Fibroblast of lung (primary cell): ENCODE data around the gene TSPAN11. TPM values are rescaled to one million over a fixed set of nuclear protein-coding genes. Genes with fewer than 3 reads are reported as not detected.
A peak's percentile ranks its signal among the peaks of the same experiment; 100 is the strongest.

Source experiments
- DNase-seq, 2 donors: peaks; one replicate each; pipeline versions ENCODE4 v3.0.0 to v3.0.0-alpha.2; 2010; ENCODE audit warnings: low read depth in 2 of 2
- H2AFZ ChIP-seq: 2 replicates; pipeline ENCODE4 v1.5.1; 2012; ENCODE audit warnings: low read length, control low read depth, inconsistent platforms
- H3K27ac ChIP-seq: 2 replicates; pipeline ENCODE4 v1.5.1; 2011; ENCODE audit warnings: low read length, control low read depth; ENCODE audit not compliant: insufficient read depth
- H3K27me3 ChIP-seq: 2 replicates; pipeline ENCODE4 v1.5.1; 2011; ENCODE audit warnings: mild to moderate bottlenecking, low read length; ENCODE audit not compliant: control insufficient read depth, insufficient read depth
- H3K36me3 ChIP-seq: 2 replicates; pipeline ENCODE4 v1.5.1; 2011; ENCODE audit warnings: low read length; ENCODE audit not compliant: control insufficient read depth, insufficient read depth
- H3K4me1 ChIP-seq: 2 replicates; pipeline ENCODE4 v1.5.1; 2011; ENCODE audit warnings: low read length; ENCODE audit not compliant: control insufficient read depth, insufficient read depth; ENCODE audit errors: extremely low read depth
- H3K4me2 ChIP-seq: 2 replicates; pipeline ENCODE4 v1.5.1; 2011; ENCODE audit warnings: low read length, control low read depth; ENCODE audit not compliant: insufficient read depth; ENCODE audit errors: extremely low read depth
- H3K4me3 ChIP-seq, 4 experiments: fragments of 200-600 bp in 1 of 4; sonication (generic) in 1 of 4; replicated peaks in 1 of 4; 2 replicates each; pipeline ENCODE4 v1.5.1; 2011 to 2016; ENCODE audit warnings: low read length in 4 of 4, low read depth in 3 of 4, mild to moderate bottlenecking in 3 of 4, control low read depth in 2 of 4, inconsistent platforms in 1 of 4, mixed read lengths in 1 of 4; ENCODE audit not compliant: insufficient read depth in 1 of 4; ENCODE audit errors: control extremely low read depth in 1 of 4
- H3K79me2 ChIP-seq: 2 replicates; pipeline ENCODE4 v1.5.1; 2012; ENCODE audit warnings: mild to moderate bottlenecking, low read length, inconsistent platforms; ENCODE audit not compliant: control insufficient read depth, insufficient read depth
- H3K9ac ChIP-seq: 2 replicates; pipeline ENCODE4 v1.5.1; 2011; ENCODE audit warnings: mild to moderate bottlenecking, low read length, control low read depth; ENCODE audit not compliant: insufficient read depth
- H3K9me3 ChIP-seq: 2 replicates; pipeline ENCODE4 v1.5.1; 2012; ENCODE audit warnings: low read depth, low read length; ENCODE audit not compliant: control insufficient read depth, insufficient read depth
- H4K20me1 ChIP-seq: 2 replicates; pipeline ENCODE4 v1.5.1; 2011; ENCODE audit warnings: low read length; ENCODE audit not compliant: control insufficient read depth, insufficient read depth; ENCODE audit errors: extremely low read depth
- EZH2 ChIP-seq: IDR thresholded peaks from 2 replicates; pipeline ENCODE4 v1.5.1; 2012; ENCODE audit warnings: low read length, control low read depth, mild to moderate bottlenecking; ENCODE audit errors: missing control alignments
- polyA plus RNA-seq, 2 donors: library from polyadenylated mRNA; depleted of rRNA in 1 of 2; stranded (reverse) in 1 of 2; unstranded in 1 of 2; fragments of >200 nt; gene quantifications; 2 replicates each; pipeline ENCODE4 v1.2.1, GENCODE V29; 2011 to 2012; ENCODE audit warnings: missing spikeins in 1 of 2
- total RNA-seq: library from RNA; depleted of rRNA; stranded (reverse); fragments of >200 nt; gene quantifications from 2 replicates; pipeline ENCODE4 v1.2.1, GENCODE V29; 2014
- TF ChIP-seq, protein P1 (sequence below), 2 donors: IDR thresholded peaks in 1 of 2; conservative IDR thresholded peaks in 1 of 2; 1 replicate in 1 of 2; 2 replicates in 1 of 2; pipeline ENCODE4 v1.5.1; 2011 to 2012; ENCODE audit warnings: low read length in 2 of 2, control low read depth in 1 of 2, inconsistent platforms in 1 of 2, low read depth in 1 of 2, mild to moderate bottlenecking in 1 of 2

Gene TSPAN11
- total and polyA plus RNA-seq, 2 donors (not counting 1 experiment from before 2014, with no cell fraction given), result 0.02 to 2.6 TPM

DNA sequence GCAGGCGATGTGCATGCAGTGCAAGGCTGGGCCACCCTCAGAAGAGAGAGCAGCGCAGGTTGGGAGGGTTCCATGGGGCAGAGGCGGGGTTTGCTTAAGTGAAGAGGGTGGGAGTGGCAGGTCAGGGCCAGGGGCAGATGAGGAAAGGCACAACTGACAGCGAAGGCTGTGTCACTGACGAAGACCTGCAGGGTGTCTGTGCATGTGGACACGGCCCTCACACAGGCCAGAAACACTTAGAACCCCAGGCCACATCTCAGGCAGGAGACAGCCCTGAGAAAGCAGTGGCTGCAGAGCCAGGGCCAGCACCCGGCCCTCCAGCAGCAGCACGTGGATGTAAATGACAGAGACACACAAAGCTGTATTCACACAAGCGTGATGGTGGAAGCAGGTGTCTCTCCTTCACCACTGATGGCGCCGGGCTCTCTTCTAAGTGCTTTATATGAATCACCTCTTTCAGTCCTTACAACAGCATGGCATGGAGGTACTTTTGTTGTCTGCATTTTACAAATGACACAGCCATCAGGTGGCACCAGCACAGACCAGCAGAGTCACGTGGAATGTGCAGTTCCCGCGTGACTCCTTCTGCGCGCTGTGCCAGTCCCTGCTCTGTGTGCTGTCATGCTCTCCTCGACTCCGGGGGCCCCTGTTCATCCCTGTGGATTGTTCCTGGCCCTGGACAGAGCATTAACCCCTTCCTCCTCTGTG, 54.6 kb downstream of the TSPAN11 start:
- no peaks in the 10 kb centered on the region for H4K20me1 ChIP-seq

DNA sequence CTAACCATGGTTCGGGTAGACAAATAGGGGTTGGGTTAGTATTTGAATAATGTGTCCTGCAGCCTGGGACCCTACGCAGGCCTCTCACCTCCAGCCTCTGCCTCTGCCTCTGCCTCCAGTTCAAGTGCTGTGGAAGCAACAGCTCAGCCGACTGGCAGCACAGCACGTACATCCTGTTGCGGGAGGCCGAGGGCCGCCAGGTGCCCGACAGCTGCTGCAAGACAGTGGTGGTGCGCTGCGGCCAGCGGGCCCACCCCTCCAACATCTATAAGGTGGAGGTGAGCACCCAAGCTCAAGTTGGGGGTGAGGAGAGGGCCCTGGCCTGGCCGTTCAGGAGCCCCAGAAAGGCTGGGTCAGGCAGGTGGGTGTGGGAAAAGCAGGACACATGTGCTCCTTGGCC, 55.9 kb downstream of the TSPAN11 start:
- no peaks in the 10 kb centered on the region for H3K36me3 ChIP-seq
- H3K27me3 ChIP-seq, result peaks cover 16% of the 10 kb centered on the region
- H3K4me2 ChIP-seq, result no peak overlapping the region
- H3K9ac ChIP-seq, result no peak overlapping the region
- H3K4me3 ChIP-seq, result no peak overlapping the region
- no peak for TF ChIP-seq EZH2
- TF ChIP-seq, protein P1, sequence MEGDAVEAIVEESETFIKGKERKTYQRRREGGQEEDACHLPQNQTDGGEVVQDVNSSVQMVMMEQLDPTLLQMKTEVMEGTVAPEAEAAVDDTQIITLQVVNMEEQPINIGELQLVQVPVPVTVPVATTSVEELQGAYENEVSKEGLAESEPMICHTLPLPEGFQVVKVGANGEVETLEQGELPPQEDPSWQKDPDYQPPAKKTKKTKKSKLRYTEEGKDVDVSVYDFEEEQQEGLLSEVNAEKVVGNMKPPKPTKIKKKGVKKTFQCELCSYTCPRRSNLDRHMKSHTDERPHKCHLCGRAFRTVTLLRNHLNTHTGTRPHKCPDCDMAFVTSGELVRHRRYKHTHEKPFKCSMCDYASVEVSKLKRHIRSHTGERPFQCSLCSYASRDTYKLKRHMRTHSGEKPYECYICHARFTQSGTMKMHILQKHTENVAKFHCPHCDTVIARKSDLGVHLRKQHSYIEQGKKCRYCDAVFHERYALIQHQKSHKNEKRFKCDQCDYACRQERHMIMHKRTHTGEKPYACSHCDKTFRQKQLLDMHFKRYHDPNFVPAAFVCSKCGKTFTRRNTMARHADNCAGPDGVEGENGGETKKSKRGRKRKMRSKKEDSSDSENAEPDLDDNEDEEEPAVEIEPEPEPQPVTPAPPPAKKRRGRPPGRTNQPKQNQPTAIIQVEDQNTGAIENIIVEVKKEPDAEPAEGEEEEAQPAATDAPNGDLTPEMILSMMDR (conservative IDR thresholded peaks at IDR 0.05 in 1 of 2, IDR thresholded peaks at IDR 0.05 in 1 of 2; ENCODE audit: low read depth in 1 of 2, low read length in 2 of 2), result no peak
- DNase-seq, result no peak
- no peak overlapping the region for H2AFZ ChIP-seq
- H4K20me1 ChIP-seq, result no peaks in the 10 kb centered on the region
- H3K79me2 ChIP-seq, result no peaks in the 10 kb centered on the region
- no peaks in the 10 kb centered on the region for H3K9me3 ChIP-seq
- no peak overlapping the region for H3K27ac ChIP-seq
- no peaks in the 10 kb centered on the region for H3K4me1 ChIP-seq

More for the DNA sequence above, 54.6 kb downstream of the TSPAN11 start:
- Histone ChIP-seq H3K4me3 (no peak overlapping the region), H3K27ac (no peak overlapping the region), H3K36me3 (no peaks in the 10 kb centered on the region), H3K9me3 (no peaks in the 10 kb centered on the region), H3K4me1 (no peaks in the 10 kb centered on the region), H3K4me2 (no peak overlapping the region), H2AFZ (no peak overlapping the region), H3K79me2 (no peaks in the 10 kb centered on the region), H3K9ac (no peak overlapping the region), H3K27me3 (peaks cover 16% of the 10 kb centered on the region)
- no peak for DNase-seq
- no peak for TF ChIP-seq EZH2
- TF ChIP-seq, protein P1 (conservative IDR thresholded peaks at IDR 0.05 in 1 of 2, IDR thresholded peaks at IDR 0.05 in 1 of 2; ENCODE audit: low read depth in 1 of 2, low read length in 2 of 2), result no peak

DNA sequence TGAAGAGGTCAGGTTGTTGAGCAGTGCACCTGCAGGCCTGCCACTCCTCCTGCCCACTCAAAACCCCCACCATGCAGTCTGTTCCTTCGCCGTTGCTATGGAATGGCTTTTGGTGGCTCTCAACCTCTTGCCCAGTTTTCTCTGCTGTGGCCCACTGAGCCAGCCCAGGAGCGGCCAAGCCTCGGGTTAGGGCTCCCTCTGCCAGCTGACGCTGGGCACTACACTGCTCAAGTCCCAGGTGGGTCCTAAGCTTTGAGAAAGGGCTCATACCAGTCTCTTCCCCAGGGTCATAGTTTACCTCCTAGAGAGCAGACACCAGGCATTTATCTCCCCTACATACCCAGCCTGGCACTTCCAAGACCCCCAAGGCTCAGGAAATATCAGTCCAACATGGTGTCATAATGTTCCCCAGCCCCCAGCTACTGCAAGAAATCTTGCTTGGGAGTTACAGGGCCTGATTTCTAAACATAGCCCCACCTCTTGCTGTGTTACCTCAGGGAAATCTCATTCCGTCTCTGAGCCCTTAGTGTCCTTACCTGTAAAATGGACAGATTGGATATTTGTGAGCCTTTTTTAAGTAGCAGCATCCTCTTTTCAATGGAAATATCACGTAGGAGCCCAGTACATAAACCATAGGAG, 59.4 kb downstream of the TSPAN11 start:
- Histone ChIP-seq H2AFZ (no peak overlapping the region), H3K9ac (no peak overlapping the region), H3K36me3 (no peaks in the 10 kb centered on the region), H3K4me3 (no peak overlapping the region), H3K4me2 (no peak overlapping the region), H3K27me3 (no peaks in the 10 kb centered on the region), H3K4me1 (no peaks in the 10 kb centered on the region), H3K9me3 (no peaks in the 10 kb centered on the region), H3K79me2 (no peaks in the 10 kb centered on the region), H4K20me1 (no peaks in the 10 kb centered on the region), H3K27ac (no peak overlapping the region)
- TF ChIP-seq, protein P1 (conservative IDR thresholded peaks at IDR 0.05 in 1 of 2, IDR thresholded peaks at IDR 0.05 in 1 of 2; ENCODE audit: low read depth in 1 of 2, low read length in 2 of 2), result peak; percentile 84 to 93
- TF ChIP-seq EZH2, result no peak
- peak; percentile 26 to 60 for DNase-seq
